K562 (cell line): ENCODE measurements around the gene RACGAP1. TPM values are rescaled to one million over a fixed set of nuclear protein-coding genes. Genes with fewer than 3 reads are reported as not detected.
A peak's percentile ranks its signal among the peaks of the same experiment; 100 is the strongest.

ENCODE experiments used
- CBX2 ChIP-seq: fragments of 200-600 bp; sonication (generic); IDR thresholded peaks from one replicate; pipeline ENCODE4 v1.6.1; 2012; ENCODE audit warnings: mild to moderate bottlenecking, low read length, inconsistent platforms; ENCODE audit not compliant: insufficient read depth, poor library complexity, severe bottlenecking
- ESRRB ChIP-seq: fragments of 250-450 bp; sonication (Bioruptor Pico); IDR thresholded peaks from 2 replicates; pipeline ENCODE4 v1.5.0; 2020; ENCODE audit warnings: mild to moderate bottlenecking, moderate library complexity, borderline replicate concordance
- JUND ChIP-seq, 2 experiments: IDR thresholded peaks; 2 replicates in 1 of 2; 3 replicates in 1 of 2; pipeline ENCODE4 v1.6.1; 2011; ENCODE audit warnings: borderline replicate concordance in 2 of 2, low read depth in 2 of 2, low read length in 2 of 2, improper control_type of control experiment in 1 of 2, missing biosample characterization in 1 of 2, missing genetic modification characterization in 1 of 2, missing genetic modification reagents in 1 of 2
- MTA1 ChIP-seq: fragments of 450-650 bp; IDR thresholded peaks from 2 replicates; pipeline ENCODE4 v1.6.1; 2017; ENCODE audit warnings: borderline replicate concordance
- PHF8 ChIP-seq: fragments of 200-600 bp; sonication (generic); IDR thresholded peaks from 2 replicates; pipeline ENCODE4 v1.6.1; 2012; ENCODE audit warnings: mixed run types, mild to moderate bottlenecking, inconsistent platforms, low read length, moderate library complexity, borderline replicate concordance
- RB1 ChIP-seq: fragments of 450-650 bp; IDR thresholded peaks from 2 replicates; pipeline ENCODE4 v1.6.1; 2017; ENCODE audit warnings: low read depth, mild to moderate bottlenecking
- RCOR1 ChIP-seq, 2 experiments: IDR thresholded peaks; 2 replicates each; pipeline ENCODE4 v1.6.1; 2012; ENCODE audit warnings: low read depth in 2 of 2, low read length in 2 of 2, borderline replicate concordance in 1 of 2, improper control_type of control experiment in 1 of 2
- RUNX1 ChIP-seq: sonication (generic); IDR thresholded peaks from 2 replicates; pipeline ENCODE4 v1.6.1; 2016; ENCODE audit warnings: antibody characterized with exemption, low read depth
- SMC3 ChIP-seq: conservative IDR thresholded peaks from 2 replicates; pipeline ENCODE4 v1.6.1; 2011; ENCODE audit warnings: low read depth, low read length, improper control_type of control experiment; ENCODE audit not compliant: insufficient read depth
- ZBTB12 ChIP-seq: fragments of 250-450 bp; sonication (Bioruptor Pico); IDR thresholded peaks from 2 replicates; pipeline ENCODE4 v1.4.0; 2020
- ZNF551 ChIP-seq: fragments of 250-450 bp; sonication (Bioruptor Pico); IDR thresholded peaks from 2 replicates; pipeline ENCODE4 v1.5.0; 2021; ENCODE audit warnings: mild to moderate bottlenecking, moderate library complexity
- polyA plus RNA-seq, 8 experiments: library from polyadenylated mRNA; depleted of rRNA in 4 of 8; stranded (reverse) in 5 of 8; unstranded in 3 of 8; fragments of >200 nt; fragmentation: Nextera tagmentation in 2 of 8; fragmentation: Illumina TruSeq in 1 of 8; extraction: Ambion mirVana in 2 of 8; extraction: Trizol in 1 of 8; gene quantifications; 2 replicates each; pipeline versions ENCODE4 v1.2.1 to v1.2.3, GENCODE V29; 2011 to 2014; ENCODE audit warnings: inconsistent platforms in 1 of 8, missing spikeins in 1 of 8
- total RNA-seq, 7 experiments: library from RNA; depleted of rRNA in 6 of 7; stranded (reverse); fragments of >200 nt in 6 of 7; fragmentation: Illumina TruSeq in 2 of 7; extraction: Trizol in 2 of 7; gene quantifications; 2 replicates each; pipeline versions ENCODE4 v1.2.1 to v1.2.3, GENCODE V29; 2011 to 2021; ENCODE audit warnings: low replicate concordance in 1 of 7
- TF ChIP-seq, protein P1 (sequence below), 2 experiments: fragments of 450-650 bp in 1 of 2; sonication (generic) in 1 of 2; formaldehyde crosslinking in 1 of 2; IDR thresholded peaks; 2 replicates each; pipeline versions ENCODE4 v1.7.1 to v1.9.0; 2016 to 2022; ENCODE audit warnings: inconsistent platforms in 1 of 2, mild to moderate bottlenecking in 1 of 2, missing genetic modification reagents in 1 of 2

RACGAP1 gene
- total and polyA plus RNA-seq, 9 of the 15 experiments (the other 6 are each of a cell fraction or from before 2014, with no cell fraction given) = 56.4 to 92.9 (median 71.8) TPM

DNA sequence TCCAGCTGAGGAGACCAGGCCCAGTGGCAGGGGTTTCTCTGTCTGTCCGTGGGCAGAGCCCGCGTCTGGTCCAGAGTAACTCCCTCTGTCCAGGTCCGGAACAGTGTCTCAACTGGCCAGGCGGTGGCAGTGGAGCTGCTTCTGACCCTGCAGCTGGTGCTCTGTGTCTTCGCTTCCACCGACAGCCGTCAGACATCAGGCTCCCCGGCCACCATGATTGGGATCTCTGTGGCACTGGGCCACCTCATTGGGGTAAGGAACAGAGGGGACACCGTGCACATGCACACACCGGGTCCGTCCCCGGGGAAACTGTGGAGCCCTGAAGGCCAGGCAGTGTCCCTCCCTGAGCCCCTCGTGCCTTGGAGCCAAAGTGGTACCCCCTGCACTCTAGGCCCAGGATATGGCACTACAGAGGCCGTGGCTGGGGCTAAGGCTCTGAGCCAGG, 51.0 kb downstream of the RACGAP1 start (continued):
- TF ChIP-seq, protein P1, sequence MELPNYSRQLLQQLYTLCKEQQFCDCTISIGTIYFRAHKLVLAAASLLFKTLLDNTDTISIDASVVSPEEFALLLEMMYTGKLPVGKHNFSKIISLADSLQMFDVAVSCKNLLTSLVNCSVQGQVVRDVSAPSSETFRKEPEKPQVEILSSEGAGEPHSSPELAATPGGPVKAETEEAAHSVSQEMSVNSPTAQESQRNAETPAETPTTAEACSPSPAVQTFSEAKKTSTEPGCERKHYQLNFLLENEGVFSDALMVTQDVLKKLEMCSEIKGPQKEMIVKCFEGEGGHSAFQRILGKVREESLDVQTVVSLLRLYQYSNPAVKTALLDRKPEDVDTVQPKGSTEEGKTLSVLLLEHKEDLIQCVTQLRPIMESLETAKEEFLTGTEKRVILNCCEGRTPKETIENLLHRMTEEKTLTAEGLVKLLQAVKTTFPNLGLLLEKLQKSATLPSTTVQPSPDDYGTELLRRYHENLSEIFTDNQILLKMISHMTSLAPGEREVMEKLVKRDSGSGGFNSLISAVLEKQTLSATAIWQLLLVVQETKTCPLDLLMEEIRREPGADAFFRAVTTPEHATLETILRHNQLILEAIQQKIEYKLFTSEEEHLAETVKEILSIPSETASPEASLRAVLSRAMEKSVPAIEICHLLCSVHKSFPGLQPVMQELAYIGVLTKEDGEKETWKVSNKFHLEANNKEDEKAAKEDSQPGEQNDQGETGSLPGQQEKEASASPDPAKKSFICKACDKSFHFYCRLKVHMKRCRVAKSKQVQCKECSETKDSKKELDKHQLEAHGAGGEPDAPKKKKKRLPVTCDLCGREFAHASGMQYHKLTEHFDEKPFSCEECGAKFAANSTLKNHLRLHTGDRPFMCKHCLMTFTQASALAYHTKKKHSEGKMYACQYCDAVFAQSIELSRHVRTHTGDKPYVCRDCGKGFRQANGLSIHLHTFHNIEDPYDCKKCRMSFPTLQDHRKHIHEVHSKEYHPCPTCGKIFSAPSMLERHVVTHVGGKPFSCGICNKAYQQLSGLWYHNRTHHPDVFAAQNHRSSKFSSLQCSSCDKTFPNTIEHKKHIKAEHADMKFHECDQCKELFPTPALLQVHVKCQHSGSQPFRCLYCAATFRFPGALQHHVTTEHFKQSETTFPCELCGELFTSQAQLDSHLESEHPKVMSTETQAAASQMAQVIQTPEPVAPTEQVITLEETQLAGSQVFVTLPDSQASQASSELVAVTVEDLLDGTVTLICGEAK (IDR thresholded peaks at IDR 0.05) = no peak
- TF ChIP-seq, protein P1 (CRISPR knock-in tag; IDR thresholded peaks at IDR 0.05) = no peak
- peak in 1 of 2 experiments; percentile 22; a peak in 1 of 4 replicates for TF ChIP-seq RCOR1 (IDR thresholded peaks at IDR 0.05; ENCODE audit: borderline replicate concordance in 1 of 2, low read depth in 2 of 2, low read length in 2 of 2)
- TF ChIP-seq MTA1 = no peak
- TF ChIP-seq SMC3 = peak; percentile 63
- TF ChIP-seq PHF8 = no peak
- 0 out of 2 replicates have a peak, but pooled peaks have one; percentile 8 for TF ChIP-seq RB1
- TF ChIP-seq ESRRB = no peak
- no peak for TF ChIP-seq ZNF551
- TF ChIP-seq ZBTB12 = no peak
- TF ChIP-seq JUND (IDR thresholded peaks at IDR 0.05; ENCODE audit: borderline replicate concordance, low read depth, low read length) = no peak
- no peak; the same call in 2 of the 3 replicates for TF ChIP-seq JUND (tag; IDR thresholded peaks at IDR 0.05; ENCODE audit: borderline replicate concordance, low read depth, low read length)
- TF ChIP-seq RUNX1 = no peak
- no peak for TF ChIP-seq CBX2
